HG02623 (cell line): ENCODE measurements around the gene SLC23A2.
"Not testable (repeated sequence)": the region's sequence is repeated elsewhere in the genome, so short reads cannot be mapped to it uniquely, and the experiment has no call there.

Experiments used
- ATAC-seq: cut with Tn5 transposase; IDR thresholded peaks from one replicate; pipeline ENCODE4 v1.9.1; 2021; ENCODE audit warnings: moderate library complexity; ENCODE audit not compliant: unreplicated experiment

Gene SLC23A2

DNA sequence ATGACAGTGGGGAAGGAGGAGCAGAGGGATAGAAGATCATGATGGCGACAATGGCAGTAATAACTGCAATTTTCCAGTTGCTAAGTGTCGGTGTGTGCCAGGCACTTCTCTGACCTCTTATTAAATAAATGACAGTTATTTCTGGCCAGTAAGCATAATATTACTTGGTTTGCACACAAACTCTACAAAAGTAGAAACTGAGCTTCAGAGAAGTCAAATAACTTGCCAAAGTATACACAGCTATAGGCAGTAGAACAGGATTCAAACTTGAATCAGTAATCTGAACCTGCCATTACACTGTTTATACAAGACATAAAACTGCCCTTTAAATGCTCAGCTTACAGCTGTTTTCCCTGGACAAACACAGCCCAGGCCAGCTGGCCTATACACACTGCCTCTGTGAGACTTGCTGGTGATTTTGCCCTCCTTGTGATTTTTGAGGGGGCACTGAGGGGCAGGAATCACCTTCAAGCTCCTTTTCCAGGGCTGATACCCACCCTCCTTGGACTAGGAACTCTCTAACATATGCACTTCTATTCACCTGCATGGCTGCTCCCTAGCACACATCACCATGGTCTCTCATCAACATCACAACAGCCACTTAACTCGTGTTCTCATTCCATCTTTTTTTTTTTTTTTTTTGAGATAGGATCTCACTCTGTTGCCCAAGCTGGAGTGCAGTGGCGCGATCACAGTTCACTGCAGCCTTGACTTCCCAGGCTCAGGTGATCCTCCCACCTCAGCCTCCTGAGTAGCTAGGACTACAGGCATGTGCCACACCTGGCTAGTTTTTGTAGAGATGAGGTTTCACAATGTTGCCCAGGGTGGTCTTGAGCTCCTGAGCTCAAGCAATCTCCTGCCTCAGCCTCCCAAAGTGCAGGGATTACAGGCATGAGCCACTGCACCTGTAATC, 63.6 kb downstream of the SLC23A2 start:
- no peak for ATAC-seq

DNA sequence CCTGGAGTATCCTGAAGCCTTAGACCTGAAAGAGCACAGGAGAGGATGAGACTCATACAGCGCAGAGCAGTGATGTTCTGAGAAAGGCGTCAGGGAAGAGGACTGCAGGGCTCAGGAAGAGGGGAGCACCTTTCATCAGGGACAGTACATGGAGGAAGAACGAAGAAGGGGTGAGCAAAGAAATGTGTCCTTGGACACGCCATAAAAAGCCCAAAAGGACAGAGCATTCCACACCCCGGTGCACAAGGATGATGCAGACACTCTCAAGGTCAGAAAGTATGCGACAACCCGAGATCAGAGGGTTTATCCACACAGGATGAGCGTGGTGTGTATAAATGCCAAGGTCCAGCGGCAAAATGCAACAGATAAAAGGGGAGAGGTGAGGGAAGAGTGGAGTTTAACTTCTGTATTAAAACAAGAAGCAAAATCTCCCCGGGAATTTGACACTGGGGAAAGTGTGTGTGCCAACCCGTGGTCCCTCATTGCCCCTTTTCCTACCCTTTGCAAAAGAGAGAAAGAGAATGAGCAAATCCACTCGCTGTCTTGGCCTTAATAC, 64.4 kb downstream of the SLC23A2 start:
- ATAC-seq, result no peak

DNA sequence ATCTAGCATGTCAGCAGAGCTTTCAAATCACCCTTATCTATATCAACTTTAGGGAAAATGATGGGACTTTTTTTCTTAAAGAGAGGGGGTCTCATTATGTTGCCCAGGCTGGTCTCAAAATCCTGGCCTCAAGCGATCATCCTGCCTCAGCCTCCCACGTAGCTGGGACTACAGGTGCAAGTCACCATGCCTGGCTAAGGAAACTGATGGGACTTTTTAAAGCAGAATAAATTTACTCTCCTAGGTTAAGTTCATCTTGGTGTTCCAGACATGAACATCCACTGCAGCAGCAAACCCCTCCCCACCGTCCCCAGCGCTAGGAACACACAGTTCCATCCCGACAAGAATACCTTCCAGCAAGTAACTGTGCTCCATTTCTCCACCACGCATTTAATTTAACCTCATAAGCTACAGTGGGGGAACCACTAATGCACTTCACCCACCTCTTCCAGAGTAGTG, 64.9 kb downstream of the SLC23A2 start:
- no peak for ATAC-seq

DNA sequence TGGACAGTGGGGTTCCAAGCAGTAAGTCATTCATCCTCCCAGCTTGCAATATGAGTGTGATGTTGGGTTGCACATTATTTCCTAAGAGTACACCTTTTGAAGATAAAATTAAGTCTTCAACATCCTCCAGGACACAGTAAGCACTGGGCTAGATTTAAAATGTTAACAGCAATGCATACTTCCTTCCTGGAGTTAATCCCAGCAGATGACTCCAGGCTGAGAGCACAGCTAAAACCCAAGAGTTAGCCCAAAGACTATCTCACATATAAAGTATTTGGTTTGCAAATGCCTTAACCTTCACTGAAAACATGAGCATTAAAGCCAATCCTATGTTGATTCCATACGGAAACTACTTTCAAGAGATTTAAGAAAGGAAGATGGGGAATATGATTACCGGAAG, 69.2 kb downstream of the SLC23A2 start:
- ATAC-seq, result no peak

DNA sequence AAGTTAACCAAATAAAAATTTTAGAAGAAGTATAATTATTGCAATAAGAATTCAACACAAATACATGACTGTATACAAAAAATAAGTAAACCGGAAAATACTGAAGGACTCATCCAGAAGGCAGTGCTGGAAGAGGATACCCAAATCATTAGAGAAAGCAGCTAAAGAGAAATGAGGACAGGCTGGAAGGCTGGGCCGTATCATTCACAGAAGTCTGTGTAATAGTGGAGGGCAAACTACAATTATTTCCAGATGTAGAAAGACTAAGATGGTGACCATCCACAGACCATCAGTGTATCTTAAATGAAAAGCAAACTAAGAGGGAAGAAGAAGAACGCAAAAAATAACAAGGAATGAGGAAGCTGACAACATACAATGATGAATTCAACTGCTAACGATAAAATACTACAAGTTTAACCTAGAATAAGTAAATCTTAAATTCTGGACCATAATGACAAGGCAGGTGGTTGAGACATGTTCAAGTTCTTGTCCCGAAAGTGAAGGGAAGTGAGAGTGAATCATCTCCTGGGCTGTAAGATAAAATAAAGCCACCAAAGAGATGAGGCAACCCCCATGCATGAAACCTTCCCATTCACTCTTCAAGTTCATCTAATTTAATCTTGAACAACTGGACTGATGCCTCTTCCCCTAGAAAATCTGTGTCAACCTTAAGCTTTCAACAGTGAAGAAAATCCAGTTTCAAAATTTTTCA, 71.5 kb downstream of the SLC23A2 start:
- ATAC-seq, result no peak

DNA sequence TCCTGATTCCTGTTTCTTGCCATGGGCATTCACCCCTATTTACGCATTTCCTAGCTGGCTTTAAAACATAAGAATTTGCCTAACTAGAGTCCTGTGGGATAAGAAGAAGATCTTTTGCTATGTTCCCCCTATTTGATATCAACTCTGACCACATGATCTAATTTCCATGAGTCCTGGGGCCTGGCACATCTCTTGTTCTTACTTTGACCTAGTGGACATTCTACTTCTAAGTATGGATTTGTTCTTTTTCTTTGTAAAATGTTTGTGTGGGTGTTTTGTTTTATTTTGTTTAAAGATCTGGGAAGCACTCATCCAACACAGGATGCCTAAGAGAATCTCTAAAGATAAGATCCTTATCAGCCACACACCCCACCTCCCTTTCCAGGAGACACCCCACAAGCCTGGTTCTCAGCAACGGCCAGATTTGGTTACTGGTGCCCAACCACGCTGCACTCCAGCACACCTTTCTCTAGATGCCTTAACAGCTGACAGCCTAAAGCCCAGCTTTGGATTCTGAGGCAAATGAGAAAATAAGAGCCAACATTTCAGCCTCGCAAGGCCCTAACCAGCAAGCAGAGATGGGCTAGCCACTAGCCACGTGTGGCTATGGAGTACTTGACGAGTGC, 74.7 kb downstream of the SLC23A2 start:
- no peak for ATAC-seq

DNA sequence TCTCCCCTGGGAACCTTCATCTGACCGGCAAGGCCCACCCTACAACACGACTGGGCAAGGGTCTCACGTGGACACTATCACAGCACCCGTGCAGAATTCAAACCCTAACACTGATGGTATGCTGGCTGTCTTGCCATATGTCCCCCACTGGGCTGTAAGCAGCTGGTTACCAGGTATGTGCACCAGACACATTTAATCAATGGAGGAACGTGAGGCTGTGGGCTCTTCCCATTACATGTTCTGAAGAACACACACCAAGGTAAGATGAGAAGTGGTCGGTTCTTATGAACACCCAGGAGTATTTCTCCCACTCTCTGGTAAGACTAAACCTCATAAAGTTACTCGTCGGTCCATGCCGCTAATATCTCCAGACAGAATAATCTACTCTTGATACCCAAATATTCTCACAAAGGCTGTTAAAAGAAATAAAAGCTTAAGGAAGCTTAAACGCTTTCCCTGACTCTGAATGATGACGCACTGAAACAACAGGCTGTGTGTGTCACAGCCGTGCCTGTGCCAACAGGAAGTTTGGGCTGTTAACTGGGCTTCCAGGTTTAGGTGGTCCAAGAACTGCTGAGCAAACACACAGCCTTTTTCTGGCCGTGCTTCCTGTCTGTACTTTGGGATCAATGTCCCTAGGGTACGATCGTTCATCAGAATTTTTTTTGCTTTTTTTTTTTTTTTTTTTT, 75.3 kb downstream of the SLC23A2 start:
- no peak for ATAC-seq

DNA sequence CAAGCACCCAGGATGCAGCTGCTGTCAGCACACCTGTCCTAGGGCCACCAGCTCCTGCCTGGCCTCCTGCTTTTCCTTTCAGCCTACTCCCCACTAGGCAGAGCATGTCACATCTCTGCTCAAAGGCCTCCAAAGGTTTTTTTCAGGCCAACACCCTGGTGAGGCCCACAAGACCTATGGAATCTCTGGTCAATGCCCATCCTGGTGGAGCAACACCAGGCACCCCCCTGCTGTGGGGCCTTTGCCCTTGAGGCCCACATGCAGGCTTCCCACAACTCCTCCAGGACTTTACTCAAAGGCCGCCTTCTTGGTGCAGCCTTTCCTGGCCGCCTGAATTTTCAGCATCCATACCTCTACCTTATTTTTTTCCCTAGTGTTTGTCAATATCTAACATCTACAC, 76.9 kb downstream of the SLC23A2 start:
- ATAC-seq, result no peak

DNA sequence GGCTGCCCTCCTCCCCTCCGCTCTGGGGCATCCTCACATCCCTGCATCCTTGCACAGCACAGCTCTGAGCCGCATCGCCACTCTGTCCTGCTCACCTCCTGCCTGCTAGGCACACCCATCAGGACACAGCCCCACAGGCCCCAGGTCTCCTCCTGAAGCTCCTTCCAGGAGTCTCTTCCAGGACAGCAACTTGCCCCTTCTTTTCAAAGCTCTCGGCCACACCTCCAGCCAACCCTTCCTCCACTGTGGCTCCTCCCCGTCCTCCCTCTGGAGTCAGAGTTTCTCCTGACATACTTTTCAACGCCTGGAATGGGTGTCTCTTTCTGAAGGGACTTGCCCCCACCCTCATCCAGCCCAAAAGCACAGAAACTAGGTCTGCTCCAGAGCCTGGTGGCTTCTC, 77.3 kb downstream of the SLC23A2 start:
- ATAC-seq, result no peak

DNA sequence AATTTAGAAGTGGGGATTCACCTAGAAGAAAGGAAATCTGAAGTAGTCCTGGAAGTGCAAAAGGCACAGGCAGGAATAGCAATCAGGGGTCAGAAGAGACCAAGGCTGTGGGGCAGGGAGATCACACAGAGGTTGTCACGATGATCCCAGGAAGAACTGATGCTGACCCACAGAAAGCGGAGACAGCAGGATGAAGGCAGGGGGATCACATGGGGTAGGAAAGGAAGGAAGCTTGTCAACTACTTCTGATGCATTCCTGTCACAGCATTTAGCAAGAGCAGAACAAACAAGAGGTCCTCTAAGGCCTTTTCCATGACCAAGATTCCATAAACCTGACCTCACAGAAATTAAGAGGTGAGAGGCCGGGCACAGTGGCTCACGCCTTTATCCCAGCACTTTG, 79.1 kb downstream of the SLC23A2 start:
- ATAC-seq, result no peak

DNA sequence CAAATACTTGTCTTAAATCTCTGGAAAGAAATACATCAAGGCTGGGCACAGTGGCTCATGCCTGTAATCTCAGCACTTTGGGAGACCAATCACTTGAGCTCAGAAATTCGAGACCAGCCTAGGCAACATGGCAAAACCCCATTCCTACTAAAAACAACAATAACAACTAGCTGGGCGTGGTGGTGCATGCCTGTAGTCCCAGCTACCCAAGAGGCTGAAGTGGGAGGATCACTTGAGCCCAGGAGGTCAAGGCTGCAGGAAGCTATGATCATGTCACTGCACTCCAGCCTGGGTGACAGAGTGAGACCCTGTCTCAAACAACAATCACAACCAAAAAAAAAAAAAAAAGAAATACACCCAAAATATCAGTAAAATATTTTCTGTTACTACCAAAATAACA, 80.0 kb downstream of the SLC23A2 start:
- not testable (repeated sequence) for ATAC-seq

DNA sequence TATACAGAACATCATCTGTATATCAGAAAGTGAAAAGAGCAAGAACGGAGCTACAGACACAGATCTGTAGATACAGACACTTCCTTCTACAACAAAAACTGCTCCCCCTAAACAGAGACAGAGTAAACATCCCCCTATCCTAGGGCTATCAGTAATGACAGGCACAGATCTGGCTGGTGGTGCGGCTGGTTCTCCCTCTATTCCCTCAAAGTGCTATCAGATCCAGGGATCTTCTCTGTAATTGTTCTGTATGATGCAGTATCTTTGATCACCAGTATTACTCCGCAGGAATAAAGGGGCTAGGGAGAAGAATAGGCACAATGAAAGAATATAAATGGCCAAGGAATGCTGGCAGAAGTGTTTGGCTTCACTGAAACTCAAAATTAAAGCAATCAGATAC, 80.7 kb downstream of the SLC23A2 start:
- no peak for ATAC-seq

DNA sequence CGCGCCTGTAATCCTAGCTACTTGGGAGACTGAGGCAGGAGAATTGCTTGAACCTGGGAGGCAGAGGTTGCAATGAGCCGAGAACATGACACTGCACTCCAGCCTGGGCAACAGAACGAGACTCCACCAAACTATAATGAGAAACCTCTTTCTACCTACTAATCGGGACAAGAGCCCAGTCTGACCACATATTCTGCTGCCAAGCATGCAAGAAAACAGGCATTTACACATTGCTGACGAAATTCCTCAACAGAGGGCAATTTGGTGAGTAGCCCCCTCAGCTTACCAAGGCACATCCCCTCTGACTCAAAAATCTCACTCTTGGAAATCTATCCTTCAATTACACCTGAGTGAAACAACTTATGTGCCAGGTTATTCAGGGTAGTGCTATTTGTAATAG, 81.2 kb downstream of the SLC23A2 start:
- no peak for ATAC-seq

DNA sequence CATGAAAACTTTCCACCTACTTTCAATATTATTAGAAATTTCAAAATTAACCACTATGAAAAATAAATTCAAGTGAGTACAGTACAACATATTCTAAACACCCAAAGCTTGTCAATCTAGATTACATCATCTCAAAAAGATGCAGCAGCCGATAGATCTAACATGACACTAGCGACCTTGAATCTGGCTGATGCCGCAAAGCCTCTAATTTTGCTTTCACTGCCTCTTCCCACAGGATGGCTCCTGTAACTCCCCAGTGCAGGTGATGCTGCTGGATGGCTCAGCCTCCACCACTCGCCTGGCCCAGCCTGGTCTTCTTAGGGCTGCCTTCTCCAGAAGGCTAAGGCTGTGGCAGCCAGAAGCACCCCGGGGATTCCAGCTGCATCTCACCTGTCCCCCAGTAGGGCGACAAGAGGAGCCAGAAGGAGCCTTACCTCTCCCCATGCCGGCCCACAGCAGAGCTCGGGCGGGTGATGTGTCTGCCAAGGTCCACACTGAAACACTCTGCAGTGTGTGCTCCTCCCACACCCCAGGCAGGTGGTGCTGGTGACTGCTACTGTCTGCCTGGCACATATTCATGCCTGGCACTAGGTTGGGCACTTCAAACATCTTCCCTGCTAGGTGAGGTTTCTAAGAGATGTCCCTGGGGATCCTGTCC, 82.1 kb downstream of the SLC23A2 start:
- ATAC-seq, result no peak

DNA sequence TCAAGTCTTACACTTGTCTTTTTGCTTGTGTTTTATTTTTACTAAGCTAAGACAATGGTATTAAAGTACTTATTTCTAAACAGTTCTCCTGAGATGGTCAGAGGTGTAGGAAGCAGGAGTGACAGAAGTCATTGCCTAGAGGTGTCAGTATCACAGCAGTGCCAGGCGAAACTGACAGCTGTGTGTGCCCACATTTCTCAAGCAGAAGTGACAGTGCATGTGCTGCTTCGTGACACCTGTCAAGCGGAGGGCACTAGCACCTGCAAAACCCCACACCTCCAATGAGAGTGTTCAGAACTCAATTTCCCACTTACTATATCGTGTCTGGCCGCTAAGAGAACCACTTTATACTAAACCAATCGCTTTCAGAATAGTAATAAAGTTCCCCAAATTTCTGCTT, 82.8 kb downstream of the SLC23A2 start:
- ATAC-seq, result no peak

DNA sequence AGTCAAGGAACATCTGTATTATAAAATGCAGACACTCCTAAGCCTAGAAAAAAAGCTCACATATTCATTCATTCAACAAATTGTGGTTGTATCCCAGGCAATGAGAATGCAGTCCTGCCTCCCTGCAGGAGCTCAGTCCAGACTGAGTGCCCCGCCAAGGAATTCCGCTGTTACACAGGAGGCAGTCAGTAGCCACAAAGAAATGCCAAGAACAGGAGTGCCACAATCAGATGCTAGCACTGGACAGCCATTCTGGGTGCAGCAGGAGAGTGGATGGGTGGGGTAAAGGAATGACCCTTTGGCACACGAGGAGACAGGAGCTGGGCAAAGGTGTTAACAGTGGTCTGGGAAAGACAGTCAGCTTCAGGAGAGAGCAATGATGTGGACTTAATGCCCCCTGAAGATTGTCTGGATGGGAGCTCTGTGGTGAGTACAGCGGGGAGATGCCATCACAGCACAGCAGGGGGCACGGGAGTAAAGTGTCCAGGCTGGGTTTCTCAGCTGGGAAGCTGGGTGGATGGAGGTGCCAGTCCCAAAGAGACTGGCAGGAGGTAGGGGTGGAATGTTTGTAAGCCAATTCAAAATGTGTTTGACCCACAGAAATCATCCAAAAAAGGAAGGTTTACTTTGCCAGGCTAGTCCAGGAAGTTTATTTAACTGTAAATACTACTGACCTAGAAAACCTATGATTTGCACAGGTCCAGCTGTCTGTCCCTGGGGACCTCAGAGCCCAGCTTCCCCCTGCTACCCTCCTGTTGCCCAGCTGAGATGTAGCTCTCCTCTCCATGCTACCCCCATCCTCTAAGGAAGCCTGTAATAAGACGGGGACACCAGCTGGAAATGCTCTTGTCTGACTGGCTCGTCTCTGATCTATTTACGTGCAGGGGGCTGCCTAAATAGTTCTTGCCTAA, 84.1 kb downstream of the SLC23A2 start:
- no peak for ATAC-seq

DNA sequence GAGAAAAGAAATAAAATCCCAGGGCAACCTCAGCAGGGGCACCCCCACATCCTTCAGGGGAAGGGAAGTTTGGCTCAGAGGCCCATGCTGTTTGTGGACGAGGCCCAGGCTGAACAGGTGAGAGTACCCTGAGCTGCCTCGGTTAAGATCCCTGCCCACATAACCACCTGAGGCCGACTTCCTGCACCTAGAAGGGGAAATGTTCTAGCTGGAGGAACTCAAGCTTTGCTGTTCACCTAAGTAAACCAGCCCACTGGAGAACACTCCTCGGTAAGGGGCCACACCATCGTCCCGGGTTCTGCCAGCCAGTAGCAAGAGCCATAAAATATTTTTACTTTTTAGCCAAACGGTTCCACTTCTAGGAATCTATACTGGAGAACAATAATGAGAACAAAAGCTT, 88.2 kb downstream of the SLC23A2 start:
- ATAC-seq, result no peak

DNA sequence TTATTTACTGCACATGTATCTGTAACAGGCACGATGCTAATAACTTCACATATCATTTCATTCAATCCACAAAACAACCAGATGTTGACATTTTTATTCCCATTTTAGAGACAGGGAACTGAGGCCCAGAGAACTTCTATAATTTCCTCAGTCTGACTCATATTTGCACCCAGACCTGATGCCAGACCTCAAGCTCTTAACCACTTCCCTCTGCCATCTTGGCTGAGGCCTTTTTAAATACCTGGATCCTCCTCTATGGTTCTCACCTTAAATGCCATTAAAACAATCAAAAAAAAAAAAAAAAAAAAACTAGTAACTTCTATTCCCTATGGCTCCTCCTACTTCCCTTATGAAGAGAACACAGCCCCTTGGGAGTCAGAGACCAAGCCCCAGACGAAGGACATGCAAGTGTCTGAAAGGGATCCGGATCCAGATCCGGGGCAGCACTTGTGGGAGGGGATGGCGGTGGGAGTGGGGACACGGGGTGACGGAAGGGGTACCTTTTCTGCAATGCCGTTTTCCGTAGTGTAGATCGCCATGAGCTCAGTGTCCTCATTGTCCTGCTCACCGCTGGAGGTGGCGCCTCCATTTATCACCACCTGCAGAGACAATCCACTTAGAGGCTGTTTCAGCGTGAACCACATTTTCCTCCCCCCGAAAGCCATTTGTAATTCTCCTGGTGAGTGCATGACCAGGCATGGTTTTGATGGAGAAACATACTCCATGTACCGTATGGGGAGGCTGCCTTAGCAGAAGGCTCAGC, 88.7 kb downstream of the SLC23A2 start:
- no peak for ATAC-seq

DNA sequence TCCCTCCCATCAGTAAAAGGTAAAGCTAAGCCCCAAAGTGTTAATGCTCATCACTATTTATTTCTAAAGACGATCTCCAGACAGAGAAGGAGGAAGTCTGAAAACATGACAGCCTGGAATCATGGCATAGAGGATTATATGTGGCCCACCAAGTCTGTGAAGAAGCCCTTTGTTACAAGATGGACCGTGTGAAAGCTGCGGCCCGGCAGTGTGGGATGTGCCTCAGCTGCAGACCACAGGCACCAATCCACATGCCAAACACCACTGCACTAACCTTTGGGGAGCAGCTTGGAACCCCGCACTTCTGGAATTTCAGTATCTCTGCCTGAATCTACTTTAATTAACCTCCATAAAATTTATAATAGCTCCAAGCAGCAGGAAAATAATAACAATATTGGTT, 90.4 kb downstream of the SLC23A2 start:
- no peak for ATAC-seq
